Measurements from ENCODE around the gene SLC38A7. TPM values are rescaled to one million over a fixed set of nuclear protein-coding genes. Genes with fewer than 3 reads are reported as not detected.
A peak's percentile ranks its signal among the peaks of the same experiment; 100 is the strongest.

SLC38A7 gene
- total RNA-seq, 1 donor from 2014 or later, result 40.2 TPM

- no peaks in the 10 kb centered on the region for H3K36me3 Mint-ChIP-seq (ENCODE audit: low read depth, unreplicated experiment)
- Histone ChIP-seq H3K9ac (ENCODE audit: low read length) (no peak overlapping the region), H3K27me3 (ENCODE audit: insufficient read depth, low read length) (no peaks in the 10 kb centered on the region), H3K79me2 (ENCODE audit: insufficient read depth, low read length) (no peaks in the 10 kb centered on the region), H4K20me1 (ENCODE audit: insufficient read depth, low read length) (no peaks in the 10 kb centered on the region), H3K4me2 (ENCODE audit: low read length) (no peak overlapping the region), H3K4me3 (ENCODE audit: insufficient read depth, low read depth, low read length) (no peak overlapping the region), H3K36me3 (ENCODE audit: insufficient read depth, low read length) (no peaks in the 10 kb centered on the region), H3K9me3 (ENCODE audit: insufficient read depth, low read depth, low read length) (no peaks in the 10 kb centered on the region), H3K27ac (ENCODE audit: low read depth, low read length) (no peak overlapping the region), H2AFZ (ENCODE audit: low read depth, low read length) (no peak overlapping the region), H3K4me1 (ENCODE audit: insufficient read depth, low read length) (peaks cover 3% of the 10 kb centered on the region)
- no peaks in the 10 kb centered on the region for H3K9me3 Mint-ChIP-seq (ENCODE audit: unreplicated experiment)
- DNase-seq (ENCODE audit: low read depth), result no peak
- TF ChIP-seq EZH2 (IDR thresholded peaks at IDR 0.05; ENCODE audit: insufficient read depth, low read length), result no peak
- no peak for TF ChIP-seq CTCF (IDR thresholded peaks at IDR 0.05; ENCODE audit: insufficient read depth, low read depth, low read length)
- no peak overlapping the region for H3K4me3 Mint-ChIP-seq (ENCODE audit: unreplicated experiment)
- no peak overlapping the region for H3K27ac Mint-ChIP-seq (ENCODE audit: unreplicated experiment)
- no peaks in the 10 kb centered on the region for H3K4me1 Mint-ChIP-seq (ENCODE audit: low read depth, unreplicated experiment)
- H3K27me3 Mint-ChIP-seq (ENCODE audit: low read depth, unreplicated experiment), result peaks cover 9% of the 10 kb centered on the region
- no peak for FAIRE-seq
Observed at GRCh38 chr16:58649707-58650106, 34.9 kb downstream of the SLC38A7 start.

- Mint-ChIP-seq H3K4me3 (ENCODE audit: unreplicated experiment) (no peak overlapping the region), H3K36me3 (ENCODE audit: low read depth, unreplicated experiment) (no peaks in the 10 kb centered on the region), H3K27ac (ENCODE audit: unreplicated experiment) (peak overlapping the region; percentile 34), H3K9me3 (ENCODE audit: unreplicated experiment) (no peaks in the 10 kb centered on the region), H3K27me3 (ENCODE audit: low read depth, unreplicated experiment) (peaks cover 2% of the 10 kb centered on the region), H3K4me1 (ENCODE audit: low read depth, unreplicated experiment) (no peaks in the 10 kb centered on the region)
- H3K4me1 ChIP-seq (ENCODE audit: insufficient read depth, low read length), result peaks cover 2% of the 10 kb centered on the region
- H4K20me1 ChIP-seq (ENCODE audit: insufficient read depth, low read length), result no peaks in the 10 kb centered on the region
- H3K79me2 ChIP-seq (ENCODE audit: insufficient read depth, low read length), result no peaks in the 10 kb centered on the region
- no peaks in the 10 kb centered on the region for H3K27me3 ChIP-seq (ENCODE audit: insufficient read depth, low read length)
- no peak overlapping the region for H3K9ac ChIP-seq (ENCODE audit: low read length)
- H2AFZ ChIP-seq (ENCODE audit: low read depth, low read length), result no peak overlapping the region
- no peak for DNase-seq (ENCODE audit: low read depth)
- FAIRE-seq, result no peak
- no peak overlapping the region for H3K4me2 ChIP-seq (ENCODE audit: low read length)
- H3K27ac ChIP-seq (ENCODE audit: low read depth, low read length), result no peak overlapping the region
- TF ChIP-seq CTCF (IDR thresholded peaks at IDR 0.05; ENCODE audit: insufficient read depth, low read depth, low read length), result no peak
- no peak for TF ChIP-seq EZH2 (IDR thresholded peaks at IDR 0.05; ENCODE audit: insufficient read depth, low read length)
- H3K9me3 ChIP-seq (ENCODE audit: insufficient read depth, low read depth, low read length), result no peaks in the 10 kb centered on the region
- no peak overlapping the region for H3K4me3 ChIP-seq (ENCODE audit: insufficient read depth, low read depth, low read length)
- H3K36me3 ChIP-seq (ENCODE audit: insufficient read depth, low read length), result no peaks in the 10 kb centered on the region
Observed at GRCh38 chr16:58647107-58647506, 37.5 kb downstream of the SLC38A7 start.

- Histone ChIP-seq H3K36me3 (ENCODE audit: insufficient read depth, low read length) (no peaks in the 10 kb centered on the region), H3K4me1 (ENCODE audit: insufficient read depth, low read length) (no peaks in the 10 kb centered on the region), H3K79me2 (ENCODE audit: insufficient read depth, low read length) (no peaks in the 10 kb centered on the region), H3K4me2 (ENCODE audit: low read length) (no peak overlapping the region), H2AFZ (ENCODE audit: low read depth, low read length) (no peak overlapping the region), H3K27me3 (ENCODE audit: insufficient read depth, low read length) (no peaks in the 10 kb centered on the region), H3K27ac (ENCODE audit: low read depth, low read length) (no peak overlapping the region), H3K4me3 (ENCODE audit: insufficient read depth, low read depth, low read length) (no peak overlapping the region), H3K9me3 (ENCODE audit: insufficient read depth, low read depth, low read length) (no peaks in the 10 kb centered on the region), H4K20me1 (ENCODE audit: insufficient read depth, low read length) (no peaks in the 10 kb centered on the region), H3K9ac (ENCODE audit: low read length) (no peak overlapping the region)
- FAIRE-seq (no peak), DNase-seq (ENCODE audit: low read depth) (no peak)
- Mint-ChIP-seq H3K4me1 (ENCODE audit: low read depth, unreplicated experiment) (no peaks in the 10 kb centered on the region), H3K27ac (ENCODE audit: unreplicated experiment) (no peak overlapping the region), H3K27me3 (ENCODE audit: low read depth, unreplicated experiment) (peaks cover 6% of the 10 kb centered on the region), H3K4me3 (ENCODE audit: unreplicated experiment) (no peak overlapping the region), H3K36me3 (ENCODE audit: low read depth, unreplicated experiment) (no peaks in the 10 kb centered on the region), H3K9me3 (ENCODE audit: unreplicated experiment) (no peaks in the 10 kb centered on the region)
- TF ChIP-seq CTCF (IDR thresholded peaks at IDR 0.05; ENCODE audit: insufficient read depth, low read depth, low read length), result no peak
- TF ChIP-seq EZH2 (IDR thresholded peaks at IDR 0.05; ENCODE audit: insufficient read depth, low read length), result no peak
Observed at GRCh38 chr16:58644765-58645487, 39.6 kb downstream of the SLC38A7 start.

Data from astrocyte (in vitro differentiated cells and primary cell).